Left colon (tissue), 2 donors: ENCODE measurements around the gene XPO1. TPM values are rescaled to one million over a fixed set of nuclear protein-coding genes. Genes with fewer than 3 reads are reported as not detected.

Experiments
- ATAC-seq: fragments of 200-7000 bp; cut with Tn5 transposase; one replicate; pipeline ENCODE4 v1.9.1; 2020; ENCODE audit warnings: mild to moderate bottlenecking, moderate library complexity
- DNase-seq, 2 donors: peaks; one replicate each; pipeline ENCODE4 v3.0.0-alpha.2; 2020
- intact Hi-C, 2 donors: fragments of 100-400 bp; cut with DNase I in 1 of 2; cut with micrococcal nuclease in 1 of 2; formaldehyde crosslinking; loops; one replicate each; pipeline versions ENCODE4 v1.11.2 to v1.14.0; 2022; cut with DNase I, micrococcal nuclease
- total RNA-seq, 2 donors: library from RNA; stranded (reverse); fragmentation: NEBNext Ultra II Directional; extraction: Animal tissue kit (Norgen Biotek cat#: 25700); gene quantifications; one replicate each; pipeline ENCODE4 v1.2.1, GENCODE V29; 2021
- donor health status: DM: no; HTN: no; CAD: no.
- donor health status: DM: yes; HTN: yes; CAD: no.

The XPO1 gene
- total RNA-seq, 2 donors from 2014 or later: 58.3 to 62.6 TPM

DNA sequence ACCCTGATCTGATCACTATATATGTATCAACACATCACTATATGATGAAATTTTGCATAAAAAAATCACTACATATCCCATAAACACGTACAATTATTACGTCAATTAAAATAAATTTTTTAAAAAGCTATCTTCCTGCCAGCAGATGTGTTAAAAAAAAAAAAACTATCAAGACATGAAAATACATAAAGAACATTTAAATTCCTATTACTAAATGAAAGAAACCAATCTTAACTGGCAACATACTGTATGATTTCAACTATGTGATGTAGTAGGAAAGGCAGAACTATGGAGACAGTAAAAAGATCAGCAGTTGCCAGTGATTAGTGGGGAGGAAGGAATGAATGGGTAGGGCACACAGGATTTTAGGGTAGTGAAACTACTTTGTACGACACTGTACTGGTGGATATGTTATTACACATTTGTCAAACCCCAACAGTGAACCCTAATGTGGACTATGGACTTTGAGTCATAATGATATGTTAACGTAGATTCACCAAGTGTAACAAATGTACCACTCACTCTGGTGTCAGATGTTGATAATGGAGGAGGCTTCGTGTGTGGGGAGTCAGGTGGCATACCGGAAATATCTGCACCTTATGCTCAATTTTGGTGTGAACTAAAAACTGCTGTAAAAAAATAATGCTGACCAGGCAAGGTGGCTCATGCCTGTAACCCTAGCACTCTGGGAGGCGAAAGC is 94.7 kb downstream of the XPO1 start:
- DNase-seq: no peak
- ATAC-seq: peak; percentile 94
- intact Hi-C loops: no loop called here

DNA sequence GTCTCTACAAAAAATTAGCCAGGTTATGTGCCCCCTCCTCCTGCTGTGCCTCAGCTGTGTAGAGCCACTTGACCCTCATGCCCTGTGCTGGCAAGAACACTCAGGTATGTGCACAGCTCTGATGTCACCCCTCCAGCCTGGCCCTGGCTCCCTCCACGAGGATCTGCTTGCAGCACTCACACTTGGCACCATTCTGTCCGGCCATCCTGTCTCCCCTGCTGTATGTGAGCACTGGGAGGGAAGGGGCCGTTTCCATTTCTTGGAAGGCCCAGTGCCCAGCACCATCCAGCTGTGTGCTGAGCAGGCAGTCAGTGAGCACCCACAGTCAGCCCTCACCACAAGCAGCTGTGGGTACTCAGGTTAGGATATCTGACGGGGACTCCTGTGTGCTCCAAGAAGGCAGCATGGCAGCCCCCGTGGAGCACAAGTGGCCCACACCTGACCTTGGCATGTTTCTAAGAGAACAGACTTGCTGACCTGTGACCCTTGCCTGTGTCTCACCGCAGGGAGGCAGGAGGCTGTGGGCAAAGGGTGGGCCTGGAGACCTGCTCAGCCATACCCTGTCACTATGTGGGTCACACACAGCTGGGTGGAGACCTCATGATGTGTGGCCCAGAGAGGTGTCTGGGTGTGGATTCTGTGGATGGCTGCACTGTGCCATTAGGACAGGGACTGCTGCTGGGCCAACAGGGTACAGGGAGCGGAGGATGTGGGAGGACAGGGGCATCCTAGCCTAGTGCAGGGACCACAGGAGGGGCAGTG is 98.7 kb downstream of the XPO1 start:
- ATAC-seq: no peak
- no peak for DNase-seq
- intact Hi-C loops: no loop called here

DNA sequence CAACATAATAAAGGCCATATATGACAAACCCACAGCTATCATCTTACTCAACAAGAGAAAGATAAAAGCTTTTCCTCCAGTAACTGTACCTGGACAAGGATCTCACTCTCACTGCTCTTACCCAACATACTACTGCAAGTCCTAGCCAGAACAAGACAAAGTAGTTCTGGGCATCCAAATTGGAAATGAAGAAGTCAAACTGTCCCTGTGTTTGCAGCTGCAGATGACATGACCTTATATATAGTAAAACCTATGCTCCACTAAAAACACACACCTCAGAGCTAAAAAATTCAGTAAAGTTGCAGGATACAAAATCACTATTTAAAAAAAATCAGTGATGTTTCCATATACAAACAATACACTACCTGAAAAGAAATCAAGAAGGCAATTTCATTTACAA is 99.5 kb downstream of the XPO1 start:
- no peak for ATAC-seq
- intact Hi-C loops: no loop called here

DNA sequence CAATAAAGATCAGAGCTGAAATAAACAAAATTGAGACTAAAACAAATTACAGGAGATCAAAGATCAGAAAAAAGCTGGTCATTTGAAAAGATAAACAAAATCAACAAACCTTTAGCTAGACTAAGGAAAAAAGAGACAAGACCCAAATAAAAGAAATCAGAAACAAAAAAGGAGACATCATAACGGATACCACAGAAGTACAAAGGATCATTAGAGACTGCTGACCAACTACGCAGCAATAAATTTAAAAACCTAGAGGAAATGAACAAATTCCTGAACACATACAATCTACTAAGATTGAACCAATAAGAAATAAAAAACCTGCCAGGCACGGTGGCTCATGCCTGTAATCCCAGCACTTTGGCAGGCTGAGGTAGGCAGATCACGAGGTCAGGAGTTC is 101.0 kb downstream of the XPO1 start:
- intact Hi-C loops: no loop called here
- DNase-seq (no peak), ATAC-seq (no peak)

More for the DNA sequence above, 99.5 kb downstream of the XPO1 start:
- DNase-seq: no peak

DNA sequence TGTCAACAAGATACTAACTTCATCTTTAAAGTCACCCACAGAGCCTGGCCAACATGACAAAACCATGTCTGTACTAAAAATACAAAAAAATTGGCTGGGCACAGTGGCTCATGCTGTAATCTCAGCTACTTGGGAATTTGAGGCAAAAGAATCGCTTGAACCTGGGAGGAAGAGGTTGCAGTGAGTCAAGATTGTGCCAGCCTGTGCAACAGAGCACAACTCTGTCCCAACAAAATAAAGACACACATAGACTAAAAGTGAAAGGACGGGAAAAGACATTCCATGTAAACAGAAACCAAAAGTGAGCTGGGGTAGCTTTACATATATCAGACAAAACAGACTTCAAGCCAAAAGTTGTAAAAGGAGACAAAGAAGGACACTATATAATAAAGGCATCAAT is 102.1 kb downstream of the XPO1 start:
- ATAC-seq (peak; percentile 56), DNase-seq (no peak)
- intact Hi-C loops: no loop called here

DNA sequence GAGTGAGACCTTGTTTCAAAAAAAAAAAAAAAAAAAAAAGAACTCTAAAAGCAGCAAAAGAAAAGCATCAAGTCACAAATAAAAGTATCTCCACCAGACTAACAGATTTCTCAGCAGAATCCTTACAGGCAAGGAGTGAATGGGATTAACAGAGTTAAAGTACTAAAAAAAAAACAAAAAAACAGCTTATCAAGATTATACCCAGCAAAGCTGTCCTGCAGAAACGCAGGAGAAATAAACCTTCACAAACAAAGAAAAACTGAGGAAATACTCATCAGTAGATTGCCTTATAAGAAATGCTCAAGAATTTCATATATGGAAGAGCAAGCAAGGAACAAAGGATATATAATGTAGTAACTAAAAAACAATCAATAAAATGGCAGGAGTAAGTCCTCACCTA is 102.9 kb downstream of the XPO1 start:
- ATAC-seq (no peak), DNase-seq (no peak)
- intact Hi-C loops: no loop called here

DNA sequence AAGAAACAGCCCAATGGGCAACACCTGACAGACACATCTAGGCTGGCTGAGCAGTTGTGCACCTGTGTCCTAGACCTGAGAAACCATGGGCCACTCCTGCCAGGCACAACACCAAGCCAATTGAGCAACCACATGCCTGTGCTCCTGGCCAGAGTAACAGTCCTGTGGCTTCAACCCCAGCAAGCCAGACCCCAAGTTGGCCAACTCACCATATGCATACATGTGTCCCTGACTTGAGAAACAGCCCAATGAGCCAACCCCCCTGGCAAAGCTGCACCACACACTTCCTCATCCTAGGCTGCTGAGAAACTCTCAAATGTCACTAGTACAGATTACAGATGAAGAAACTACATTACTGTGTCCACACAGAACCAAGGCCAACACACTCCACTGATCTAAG is 103.8 kb downstream of the XPO1 start:
- intact Hi-C loops: no loop called here
- peak in 1 of 2 donors; percentile 13 for DNase-seq
- peak; percentile 29 for ATAC-seq

DNA sequence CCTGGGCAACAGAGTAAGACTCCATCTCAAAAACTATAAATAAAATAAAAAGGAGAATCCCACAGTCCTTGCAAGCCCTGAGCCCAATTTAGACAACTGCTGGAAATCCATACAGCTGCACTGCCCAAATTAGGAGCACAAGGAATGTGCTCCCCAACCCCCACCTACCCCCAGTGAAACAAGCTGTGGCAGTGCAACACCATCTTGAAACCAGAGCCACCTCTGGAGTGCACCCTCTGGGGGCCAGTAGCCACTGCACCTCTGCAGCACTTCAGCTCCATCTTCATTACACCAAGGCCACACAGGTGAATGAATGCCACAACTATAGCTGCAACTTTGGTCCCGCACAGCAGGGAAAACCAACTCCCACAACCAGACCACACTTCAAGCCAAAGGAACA is 104.5 kb downstream of the XPO1 start:
- intact Hi-C loops: no loop called here
- ATAC-seq: peak; percentile 9
- no peak for DNase-seq

DNA sequence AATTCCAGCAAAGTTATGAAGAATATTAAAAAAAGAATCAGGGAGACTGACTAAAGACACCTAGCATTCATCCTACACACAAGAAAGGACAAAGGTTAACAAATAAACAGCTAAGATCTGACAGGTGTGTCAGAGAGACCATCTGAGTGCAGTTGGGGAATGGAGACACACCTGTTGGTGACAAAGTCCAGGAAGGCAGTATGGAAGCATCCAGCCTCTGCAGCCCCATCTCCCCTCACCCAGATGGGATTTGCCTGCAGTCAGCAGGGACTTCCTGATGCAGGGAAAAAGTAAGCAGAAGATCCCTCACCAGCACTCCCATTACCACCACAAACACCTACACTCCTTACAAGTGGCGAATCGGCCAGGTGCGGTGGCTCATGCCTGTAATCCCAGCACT is 105.2 kb downstream of the XPO1 start:
- ATAC-seq: peak; percentile 90
- intact Hi-C loops: no loop called here
- peak; percentile 18 to 40 for DNase-seq

DNA sequence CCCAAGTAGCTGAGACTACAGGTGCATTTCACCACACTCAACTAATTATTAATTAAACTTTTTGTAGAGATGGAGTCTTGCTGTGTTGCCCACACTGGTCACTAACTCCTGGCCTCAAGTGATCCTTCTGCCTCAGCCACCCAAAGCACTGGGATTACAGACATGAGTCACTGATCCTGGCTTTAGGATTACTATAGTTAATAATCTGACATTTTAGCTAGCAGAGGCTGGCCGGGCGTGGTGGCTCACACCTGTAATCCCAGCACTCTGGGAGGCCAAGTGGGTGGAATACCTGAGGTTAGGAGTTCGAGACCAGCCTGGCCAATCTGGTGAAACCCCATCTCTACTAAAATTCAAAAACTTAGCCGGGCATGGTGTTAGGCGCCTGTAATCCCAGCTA is 106.8 kb downstream of the XPO1 start:
- no peak for ATAC-seq
- DNase-seq: no peak
- intact Hi-C loops: no loop called here

Other genes with a start within 250 kb of the XPO1 start
- 10 to 100 TPM; 81.3 to 89.0 TPM for gene USP34, start 67.3 kb downstream of the XPO1 start, total RNA-seq